Left lung (tissue), 14 donors: Measurements from ENCODE around the gene PTGFR. TPM values are rescaled to one million over a fixed set of nuclear protein-coding genes. Genes with fewer than 3 reads are reported as not detected.

Experiments
- ATAC-seq: fragments of 200-7000 bp; cut with Tn5 transposase; one replicate; pipeline ENCODE4 v1.9.1; 2020; ENCODE audit warnings: moderate library complexity
- DNase-seq, 4 donors: peaks; one replicate each; pipeline ENCODE4 v3.0.0-alpha.2; 2013 to 2020
- H3K27ac ChIP-seq, 2 donors: fragments of 200-600 bp; sonication (generic) in 1 of 2; one replicate each; pipeline versions ENCODE4 v1.5.0 to v1.8.0; 2020 to 2021
- H3K27me3 ChIP-seq, 2 donors: fragments of 200-600 bp; sonication (generic) in 1 of 2; one replicate each; pipeline versions ENCODE4 v1.5.0 to v1.8.0; 2020 to 2021
- H3K36me3 ChIP-seq, 2 donors: fragments of 200-600 bp; sonication (generic) in 1 of 2; one replicate each; pipeline versions ENCODE4 v1.5.0 to v1.8.0; 2020 to 2021
- H3K4me1 ChIP-seq, 2 donors: fragments of 200-600 bp; one replicate each; pipeline ENCODE4 v1.8.0; 2021
- H3K4me3 ChIP-seq, 2 donors: fragments of 200-600 bp; sonication (generic) in 1 of 2; one replicate each; pipeline versions ENCODE4 v1.5.0 to v1.8.0; 2020 to 2021; ENCODE audit warnings: mild to moderate bottlenecking in 1 of 2
- H3K9me3 ChIP-seq, 2 donors: fragments of 200-600 bp; sonication (generic) in 1 of 2; one replicate each; pipeline versions ENCODE4 v1.5.0 to v1.8.0; 2020 to 2021
- intact Hi-C, 2 donors: fragments of 100-400 bp; cut with DNase I; formaldehyde crosslinking; loops; one replicate each; pipeline versions ENCODE4 v1.11.2 to v1.14.2; 2022
- long read RNA-seq, 12 donors: library from polyadenylated mRNA in 2 of 12; unstranded in 2 of 12; transcript quantifications; one replicate each; pipeline ENCODE4 v2.0.0 and lab custom pipeline, GENCODE V29; 2019 to 2026
- polyA plus RNA-seq, 6 donors: library from polyadenylated mRNA; unstranded; fragments of 120-200 nt; gene quantifications; one replicate each; pipeline ENCODE4 v1.2.1, GENCODE V29; 2013; ENCODE audit not compliant: insufficient read length in 6 of 6
- total RNA-seq, 2 donors: library from RNA; stranded (reverse); fragmentation: NEBNext Ultra II Directional; extraction: Animal tissue kit (Norgen Biotek cat#: 25700); gene quantifications; one replicate each; pipeline ENCODE4 v1.2.1, GENCODE V29; 2021
- TF ChIP-seq, protein P1 (sequence below), 2 donors: fragments of 200-600 bp; sonication (generic) in 1 of 2; IDR thresholded peaks; one replicate each; pipeline versions ENCODE4 v1.5.0 to v1.8.0; 2021; ENCODE audit warnings: antibody characterized with exemption in 2 of 2
- donor health status: DM: no; HTN: yes; CAD: no.
- donor health status: DM: no; HTN: no; CAD: no.

Gene PTGFR, protein sequence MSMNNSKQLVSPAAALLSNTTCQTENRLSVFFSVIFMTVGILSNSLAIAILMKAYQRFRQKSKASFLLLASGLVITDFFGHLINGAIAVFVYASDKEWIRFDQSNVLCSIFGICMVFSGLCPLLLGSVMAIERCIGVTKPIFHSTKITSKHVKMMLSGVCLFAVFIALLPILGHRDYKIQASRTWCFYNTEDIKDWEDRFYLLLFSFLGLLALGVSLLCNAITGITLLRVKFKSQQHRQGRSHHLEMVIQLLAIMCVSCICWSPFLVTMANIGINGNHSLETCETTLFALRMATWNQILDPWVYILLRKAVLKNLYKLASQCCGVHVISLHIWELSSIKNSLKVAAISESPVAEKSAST
- 1 to 10 TPM; 2.1 to 4.7 TPM for total RNA-seq
- under 1 TPM; 0.10 to 0.20 (median 0.13) TPM for polyA plus RNA-seq
- long read RNA-seq, donor 1, result 0 reads
- long read RNA-seq, donor 2, result 0 reads
- long read RNA-seq, donor 3, result 0 reads
- long read RNA-seq, donor 4, result 0 reads
- long read RNA-seq, donor 5, result 0 reads
- long read RNA-seq, donor 6, result 0 reads
- long read RNA-seq, donor 7, result 0 reads
- long read RNA-seq, donor 8, result 0 reads
- long read RNA-seq, donor 9, result 0 reads
- long read RNA-seq, donor 10, partial matches to known transcripts, result 0 of 1 reads
- long read RNA-seq, donor 10, other reads (novel, unspliced or antisense), result 1 of 1 reads
- long read RNA-seq, donor 11, result 0 reads
- long read RNA-seq, donor 12, result 0 reads

DNA sequence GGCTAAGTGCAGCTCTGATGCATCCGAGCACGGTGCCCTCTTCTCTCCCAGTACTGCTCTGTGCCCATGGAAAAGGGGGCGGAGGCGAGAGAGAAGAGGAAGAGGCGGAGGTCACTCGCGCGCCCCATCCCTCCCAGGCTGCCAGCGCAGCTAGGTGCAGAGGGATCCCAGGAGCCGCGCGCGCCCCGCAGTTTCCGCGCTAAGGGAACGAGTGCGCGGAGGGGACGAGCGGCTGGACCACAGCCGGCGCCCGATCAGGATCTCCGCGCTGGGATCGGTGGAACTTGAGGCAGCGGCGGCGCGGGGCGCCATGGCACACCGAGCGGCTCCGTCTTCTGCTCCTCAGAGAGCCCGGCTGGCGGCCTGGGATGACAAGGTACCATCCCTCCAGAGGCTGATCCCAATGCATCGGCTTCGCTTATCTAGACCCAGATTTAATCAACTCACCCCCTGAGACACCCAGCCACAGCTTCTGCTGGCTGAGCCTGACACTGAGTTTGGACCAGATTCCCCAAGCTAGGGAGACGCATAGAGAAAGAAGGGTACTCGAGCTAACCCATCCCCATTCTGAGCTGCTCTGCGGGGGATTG is at the start of gene PTGFR:
Gene PTGFR (plus strand): TSS at position 114 of the 590 bp plus-strand sequence. CDS start 1,770 bp downstream, outside the sequence.
- H3K36me3 ChIP-seq, result no peaks in the 10 kb centered on the region
- H3K27me3 ChIP-seq, result peaks cover 0 to 41% of the 10 kb centered on the region in 2 donors
- intact Hi-C loops, result no loop called here
- ATAC-seq (peak; percentile 91), DNase-seq (peak; percentile 10 to 83 (median 24))
- H3K4me1 ChIP-seq, result no peaks in the 10 kb centered on the region
- peak within 1 kb of the TSS; percentile 38 to 43 for H3K4me3 ChIP-seq
- H3K9me3 ChIP-seq, result no peaks in the 10 kb centered on the region
- TF ChIP-seq, protein P1, sequence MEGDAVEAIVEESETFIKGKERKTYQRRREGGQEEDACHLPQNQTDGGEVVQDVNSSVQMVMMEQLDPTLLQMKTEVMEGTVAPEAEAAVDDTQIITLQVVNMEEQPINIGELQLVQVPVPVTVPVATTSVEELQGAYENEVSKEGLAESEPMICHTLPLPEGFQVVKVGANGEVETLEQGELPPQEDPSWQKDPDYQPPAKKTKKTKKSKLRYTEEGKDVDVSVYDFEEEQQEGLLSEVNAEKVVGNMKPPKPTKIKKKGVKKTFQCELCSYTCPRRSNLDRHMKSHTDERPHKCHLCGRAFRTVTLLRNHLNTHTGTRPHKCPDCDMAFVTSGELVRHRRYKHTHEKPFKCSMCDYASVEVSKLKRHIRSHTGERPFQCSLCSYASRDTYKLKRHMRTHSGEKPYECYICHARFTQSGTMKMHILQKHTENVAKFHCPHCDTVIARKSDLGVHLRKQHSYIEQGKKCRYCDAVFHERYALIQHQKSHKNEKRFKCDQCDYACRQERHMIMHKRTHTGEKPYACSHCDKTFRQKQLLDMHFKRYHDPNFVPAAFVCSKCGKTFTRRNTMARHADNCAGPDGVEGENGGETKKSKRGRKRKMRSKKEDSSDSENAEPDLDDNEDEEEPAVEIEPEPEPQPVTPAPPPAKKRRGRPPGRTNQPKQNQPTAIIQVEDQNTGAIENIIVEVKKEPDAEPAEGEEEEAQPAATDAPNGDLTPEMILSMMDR (IDR thresholded peaks at IDR 0.05), result no peak
- H3K27ac ChIP-seq, result peak within 1 kb of the TSS in 1 of 2 donors; percentile 42

DNA sequence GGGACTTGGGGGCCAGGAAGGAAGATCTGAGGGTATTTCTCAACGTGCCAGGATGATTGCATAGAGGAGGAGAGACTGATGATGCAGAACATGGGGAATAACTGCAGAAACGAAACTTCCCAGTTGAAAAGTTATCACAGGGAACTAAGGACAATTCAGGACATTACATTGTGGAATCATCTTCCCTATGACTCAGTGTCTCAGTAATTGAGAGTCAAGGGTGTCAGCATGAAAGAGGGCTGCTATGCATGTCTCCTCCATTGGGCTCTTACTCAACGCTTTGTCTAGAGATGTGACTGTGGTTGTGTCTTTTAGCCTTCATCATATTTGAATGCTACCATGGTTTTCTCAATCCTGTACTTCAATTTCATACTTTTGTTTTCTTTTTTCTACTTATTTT is 48.9 kb upstream of the PTGFR start:
- intact Hi-C loops, result no loop called here
- no peaks in the 10 kb centered on the region for H3K36me3 ChIP-seq
- H3K9me3 ChIP-seq, result peaks cover 0 to 2% of the 10 kb centered on the region in 2 donors
- TF ChIP-seq, protein P1 (IDR thresholded peaks at IDR 0.05), result no peak
- H3K27ac ChIP-seq, result no peak overlapping the region
- no peak overlapping the region for H3K4me3 ChIP-seq
- no peaks in the 10 kb centered on the region for H3K27me3 ChIP-seq
- ATAC-seq, result no peak
- H3K4me1 ChIP-seq, result no peaks in the 10 kb centered on the region
- no peak for DNase-seq

DNA sequence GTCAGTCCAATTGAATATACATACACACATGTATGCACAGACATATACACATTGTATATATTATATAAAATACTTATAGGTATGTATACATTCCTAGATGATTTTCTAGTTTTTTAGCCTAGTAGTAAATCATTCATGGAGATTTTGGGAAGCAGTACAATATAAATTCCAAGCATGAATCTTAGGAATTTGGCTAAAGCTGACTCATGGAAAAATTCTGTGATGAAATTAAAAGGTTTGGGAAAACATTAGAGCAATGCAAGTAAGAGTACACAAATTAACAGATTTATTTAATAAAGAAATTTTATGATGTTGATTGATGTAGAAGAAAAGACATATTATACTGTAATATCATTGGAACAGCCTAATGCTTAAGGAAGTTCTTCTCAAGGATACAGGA is 43.7 kb upstream of the PTGFR start:
- no peaks in the 10 kb centered on the region for H3K9me3 ChIP-seq
- ATAC-seq, result no peak
- no peak overlapping the region for H3K4me3 ChIP-seq

DNA sequence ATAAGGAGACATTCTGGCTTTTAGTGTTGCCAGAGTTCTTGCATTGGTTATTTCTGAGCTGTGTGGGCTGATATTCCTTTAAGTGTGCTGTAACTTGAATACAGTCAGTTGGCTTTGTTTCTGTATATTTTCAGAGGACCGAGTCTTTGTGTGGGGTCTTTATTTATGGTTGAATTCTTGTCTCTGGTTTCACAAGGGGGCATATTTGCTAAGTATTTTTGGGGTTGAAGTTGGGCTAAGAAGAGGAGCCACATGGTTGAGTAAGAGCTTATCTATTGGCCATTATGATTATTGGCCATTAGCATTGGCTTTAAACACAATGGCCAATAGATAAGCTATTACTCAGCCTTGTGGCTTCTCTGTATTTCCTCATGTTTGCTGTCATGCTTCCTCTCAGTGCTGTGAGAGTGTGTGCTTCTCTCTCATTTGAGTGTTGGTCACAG is 26.3 kb upstream of the PTGFR start:
- Histone ChIP-seq H3K27ac (no peak overlapping the region), H3K4me3 (no peak overlapping the region), H3K9me3 (peaks cover 6 to 40% of the 10 kb centered on the region in 2 donors), H3K4me1 (no peaks in the 10 kb centered on the region), H3K27me3 (no peaks in the 10 kb centered on the region), H3K36me3 (no peaks in the 10 kb centered on the region)
- TF ChIP-seq, protein P1 (IDR thresholded peaks at IDR 0.05), result no peak
- DNase-seq (no peak), ATAC-seq (no peak)
- intact Hi-C loops, result no loop called here

More for the DNA sequence above, 43.7 kb upstream of the PTGFR start:
- no peaks in the 10 kb centered on the region for H3K27me3 ChIP-seq
- H3K4me1 ChIP-seq, result no peaks in the 10 kb centered on the region
- DNase-seq, result no peak
- intact Hi-C loops, result no loop called here
- no peaks in the 10 kb centered on the region for H3K36me3 ChIP-seq
- TF ChIP-seq, protein P1 (IDR thresholded peaks at IDR 0.05), result no peak
- H3K27ac ChIP-seq, result no peak overlapping the region

DNA sequence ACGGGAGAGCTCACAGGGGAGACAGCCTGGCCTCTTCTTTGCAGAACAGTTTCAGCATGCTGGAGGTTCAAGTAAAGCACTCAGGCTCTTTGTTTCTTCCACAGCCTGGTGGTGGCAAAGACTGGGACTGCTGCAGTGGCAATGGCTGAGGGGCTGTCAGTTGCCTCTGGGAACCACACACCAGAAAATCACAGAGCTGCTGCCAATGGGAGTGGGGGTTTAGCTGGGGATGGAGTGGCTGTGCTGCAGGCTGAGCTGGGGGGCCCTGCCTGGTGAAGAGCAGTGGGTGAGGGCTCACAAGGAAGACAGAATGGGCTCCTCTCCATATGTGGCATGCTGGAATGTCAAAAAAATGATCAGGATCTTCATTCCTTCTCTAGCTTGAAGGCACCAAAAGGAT is 25.6 kb upstream of the PTGFR start:
- DNase-seq (no peak), ATAC-seq (no peak)
- Histone ChIP-seq H3K4me3 (no peak overlapping the region), H3K27ac (no peak overlapping the region), H3K36me3 (no peaks in the 10 kb centered on the region), H3K9me3 (peaks cover 6 to 34% of the 10 kb centered on the region in 2 donors), H3K27me3 (no peaks in the 10 kb centered on the region), H3K4me1 (no peaks in the 10 kb centered on the region)
- intact Hi-C loops, result no loop called here
- TF ChIP-seq, protein P1 (IDR thresholded peaks at IDR 0.05), result no peak
